Left ventricle myocardium inferior (tissue), 1 donor: ENCODE results near the gene PTPRT. TPM values are rescaled to one million over a fixed set of nuclear protein-coding genes. Genes with fewer than 3 reads are reported as not detected.

Experiments
- DNase-seq: peaks from one replicate; pipeline ENCODE4 v3.0.0-alpha.2; 2020
- H3K27ac ChIP-seq: fragments of 200-600 bp; replicated peaks from 2 replicates; pipeline ENCODE4 v1.8.0; 2021
- H3K27me3 ChIP-seq: fragments of 200-600 bp; 2 replicates; pipeline ENCODE4 v1.8.0; 2021; ENCODE audit warnings: low read depth
- H3K36me3 ChIP-seq: fragments of 200-600 bp; 2 replicates; pipeline ENCODE4 v1.8.0; 2021
- H3K4me1 ChIP-seq: fragments of 200-600 bp; 2 replicates; pipeline ENCODE4 v1.8.0; 2021
- H3K4me3 ChIP-seq: fragments of 200-600 bp; 2 replicates; pipeline ENCODE4 v1.8.0; 2021; ENCODE audit warnings: mild to moderate bottlenecking, moderate library complexity
- H3K9me3 ChIP-seq: fragments of 200-600 bp; replicated peaks from 2 replicates; pipeline ENCODE4 v1.8.0; 2021
- CTCF ChIP-seq: fragments of 200-600 bp; IDR thresholded peaks from 2 replicates; pipeline ENCODE4 v1.8.0; 2021; ENCODE audit warnings: antibody characterized with exemption, mild to moderate bottlenecking, borderline replicate concordance
- intact Hi-C: fragments of 100-400 bp; cut with micrococcal nuclease; formaldehyde crosslinking; loops from one replicate; pipeline ENCODE4 v1.11.0; 2022
- total RNA-seq: library from RNA; stranded (reverse); fragmentation: NEBNext Ultra II Directional; extraction: Animal tissue kit (Norgen Biotek cat#: 25700); gene quantifications from one replicate; pipeline ENCODE4 v1.2.1, GENCODE V29; 2021
- donor health status: DM: no; HTN: yes; CAD: no; lungs with severe emphysema.

Gene PTPRT
- total RNA-seq, 1 donor from 2014 or later, result 0.08 TPM

GRCh38 chr20:43043887-43044286 is 145.8 kb downstream of the PTPRT start:
- DNase-seq, result no peak
- Histone ChIP-seq H3K4me3 (no peak overlapping the region), H3K27ac (no peak overlapping the region), H3K36me3 (no peaks in the 10 kb centered on the region), H3K4me1 (no peaks in the 10 kb centered on the region), H3K9me3 (no peaks in the 10 kb centered on the region), H3K27me3 (peaks cover 24% of the 10 kb centered on the region)
- TF ChIP-seq CTCF, result no peak
- intact Hi-C loops, result no loop called here

GRCh38 chr20:43040427-43040826 is 149.3 kb downstream of the PTPRT start:
- intact Hi-C loops, result no loop called here
- Histone ChIP-seq H3K36me3 (no peaks in the 10 kb centered on the region), H3K9me3 (no peaks in the 10 kb centered on the region), H3K27me3 (peaks cover 29% of the 10 kb centered on the region), H3K27ac (no peak overlapping the region), H3K4me3 (no peak overlapping the region), H3K4me1 (no peaks in the 10 kb centered on the region)
- no peak for TF ChIP-seq CTCF
- DNase-seq, result no peak

GRCh38 chr20:43037605-43038309 is 151.9 kb downstream of the PTPRT start:
- Histone ChIP-seq H3K36me3 (no peaks in the 10 kb centered on the region), H3K27ac (no peak overlapping the region), H3K27me3 (peaks cover 34% of the 10 kb centered on the region), H3K4me1 (no peaks in the 10 kb centered on the region), H3K4me3 (no peak overlapping the region), H3K9me3 (no peaks in the 10 kb centered on the region)
- TF ChIP-seq CTCF, result no peak
- DNase-seq, result no peak
- intact Hi-C loops, result no loop called here

GRCh38 chr20:43034981-43035724 is 154.6 kb downstream of the PTPRT start:
- Histone ChIP-seq H3K36me3 (no peaks in the 10 kb centered on the region), H3K9me3 (no peaks in the 10 kb centered on the region), H3K4me3 (no peak overlapping the region), H3K27me3 (peaks cover 33% of the 10 kb centered on the region), H3K4me1 (no peaks in the 10 kb centered on the region), H3K27ac (no peak overlapping the region)
- intact Hi-C loops, result no loop called here
- TF ChIP-seq CTCF, result no peak
- no peak for DNase-seq

- no peak for TF ChIP-seq CTCF
- intact Hi-C loops, result no loop called here
- H3K27me3 ChIP-seq, result peaks cover 35% of the 10 kb centered on the region
- no peaks in the 10 kb centered on the region for H3K4me1 ChIP-seq
- DNase-seq, result no peak
- H3K27ac ChIP-seq, result no peak overlapping the region
- no peaks in the 10 kb centered on the region for H3K36me3 ChIP-seq
- no peak overlapping the region for H3K4me3 ChIP-seq
- H3K9me3 ChIP-seq, result no peaks in the 10 kb centered on the region
These were observed 157.2 kb downstream of the PTPRT start for GRCh38 chr20:43032459-43032858.
